Measurements from ENCODE around the gene KRTAP19-1.
A peak's percentile ranks its signal among the peaks of the same experiment; 100 is the strongest.

The KRTAP19-1 gene

DNA sequence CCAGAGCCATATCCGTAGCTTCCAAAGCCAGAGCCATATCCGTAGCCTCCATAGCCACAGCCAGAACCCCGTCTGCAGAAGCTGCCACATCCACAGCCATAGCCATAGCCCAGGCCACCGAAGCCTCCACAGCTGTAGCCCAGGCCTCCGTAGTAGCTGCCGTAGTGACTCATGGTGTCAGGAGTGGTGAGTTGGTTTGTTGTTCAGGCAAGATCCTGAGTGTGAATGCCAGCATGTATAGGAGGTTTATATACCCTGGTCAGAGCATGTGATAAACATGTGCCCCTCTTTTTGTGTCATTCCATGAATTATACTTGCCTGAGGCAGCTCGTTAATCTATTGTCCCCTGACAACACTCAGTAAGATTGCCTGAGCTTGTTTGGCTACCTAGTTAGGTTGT, at the start of gene KRTAP19-1:
Gene KRTAP19-1 (minus strand): TSS at position 223 of the 400 bp plus-strand sequence. CDS start 50 bp downstream, at position 173.
- DNase-seq = no peak

DNA sequence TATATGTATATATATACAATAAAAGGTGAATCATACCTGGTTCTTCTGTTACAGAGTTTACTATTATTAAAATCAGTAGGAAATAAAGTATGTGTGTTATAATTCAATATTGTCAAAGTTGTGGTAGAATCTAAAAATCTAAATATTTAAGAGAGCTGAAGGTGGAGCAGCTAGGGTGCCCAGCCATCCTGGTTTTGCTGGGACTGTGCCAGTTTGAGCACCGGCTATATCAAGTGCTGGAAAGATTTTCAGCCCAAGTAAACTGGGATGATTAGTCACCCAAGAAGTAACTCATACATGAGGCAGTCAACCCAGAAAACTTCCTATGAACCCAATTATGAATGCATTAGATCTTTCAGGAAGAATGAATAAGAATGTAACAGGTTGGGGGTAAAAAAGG, 38.7 kb upstream of the KRTAP19-1 start:
- no peak for DNase-seq

DNA sequence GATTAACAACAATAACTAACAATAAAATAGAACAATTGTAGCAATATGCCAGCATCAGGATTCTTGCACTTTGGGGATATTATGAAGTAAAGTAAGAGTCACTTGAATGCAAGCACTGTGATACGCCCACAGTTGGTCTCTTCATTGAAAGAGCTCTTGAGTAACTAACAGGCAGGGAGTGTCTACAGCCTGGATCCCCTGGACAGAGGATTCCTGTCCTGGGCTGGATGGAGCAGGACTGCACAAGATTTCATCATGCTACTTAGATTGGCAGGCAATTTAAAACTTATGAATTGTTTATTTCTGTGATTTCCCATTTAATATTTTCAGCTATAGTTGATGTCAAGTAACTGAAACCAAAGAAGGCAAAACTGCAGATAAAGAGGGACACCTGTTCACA, 35.5 kb upstream of the KRTAP19-1 start:
- DNase-seq = no peak

DNA sequence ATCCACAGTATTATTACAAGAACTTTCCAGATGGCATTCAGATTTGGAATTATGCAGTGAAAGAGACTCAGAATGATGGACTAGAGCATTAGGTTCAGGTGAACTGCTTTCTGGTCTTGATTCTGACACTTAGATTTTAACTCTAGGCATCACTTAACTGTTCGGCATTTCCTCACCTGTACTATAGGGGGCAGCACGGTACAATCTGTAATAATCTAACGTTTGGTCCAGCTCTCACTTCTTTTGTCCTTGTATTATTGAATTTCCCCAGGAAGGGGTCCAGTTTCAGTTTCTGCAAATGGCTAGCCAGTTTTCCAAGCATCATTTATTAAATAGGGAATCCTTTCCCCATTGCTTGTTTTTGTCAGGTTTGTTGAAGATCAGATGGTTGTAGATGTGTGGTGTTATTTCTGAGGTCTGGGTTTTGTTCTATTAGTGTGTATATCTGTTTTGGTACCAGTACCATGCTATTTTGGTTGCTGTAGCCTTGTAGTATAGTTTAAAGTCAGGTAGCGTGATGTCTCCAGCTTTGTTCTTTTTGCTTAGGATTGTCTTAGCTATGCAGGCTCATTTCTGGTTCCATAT, 25.5 kb upstream of the KRTAP19-1 start:
- peak; percentile 11 for DNase-seq

DNA sequence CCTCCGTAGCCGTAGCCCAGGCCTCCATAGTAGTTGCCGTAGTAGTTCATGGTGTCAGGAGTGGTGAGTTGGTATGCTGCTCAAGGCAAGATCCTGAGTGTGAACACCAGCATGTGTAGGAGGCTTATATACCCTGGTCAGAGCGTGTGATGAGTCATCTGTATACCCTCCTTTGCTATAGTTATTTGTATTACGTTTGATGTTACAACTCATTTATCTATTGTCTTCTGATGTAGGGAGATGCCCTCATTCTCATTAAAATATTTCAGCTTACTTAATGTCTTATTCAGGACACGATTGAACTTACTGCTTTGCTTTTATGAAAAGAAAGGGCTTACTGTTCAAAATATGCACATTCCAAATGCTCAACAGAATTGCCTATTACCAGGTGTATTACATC, 21.9 kb upstream of the KRTAP19-1 start, which contains the start of gene KRTAP19-5:
Gene KRTAP19-5 (minus strand): TSS at position 101 of the 400 bp plus-strand sequence. CDS start 51 bp downstream, at position 50.
- DNase-seq = no peak

DNA sequence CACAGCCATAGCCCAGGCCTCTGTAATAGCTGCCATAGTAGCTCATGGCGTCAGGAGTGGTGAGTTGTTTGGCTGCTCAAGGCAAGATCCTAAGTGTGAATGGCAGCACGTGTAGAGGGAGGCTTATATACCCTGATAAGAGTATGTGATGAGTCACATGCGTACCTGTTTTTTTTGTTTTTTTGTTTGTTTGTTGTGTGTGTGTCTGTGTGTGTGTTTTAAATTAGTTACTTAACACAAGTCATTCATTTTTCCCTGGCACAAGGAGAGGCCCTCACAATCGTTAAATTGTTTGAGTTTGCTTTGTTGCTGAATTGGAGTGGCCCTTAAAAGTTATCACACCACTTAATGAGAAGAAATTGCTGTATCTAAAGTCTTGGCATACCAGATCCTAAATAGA, 16.9 kb upstream of the KRTAP19-1 start, which contains the start of gene KRTAP19-4:
Gene KRTAP19-4 (minus strand): TSS at position 101 of the 400 bp plus-strand sequence. CDS start 55 bp downstream, at position 46.
- no peak for DNase-seq

DNA sequence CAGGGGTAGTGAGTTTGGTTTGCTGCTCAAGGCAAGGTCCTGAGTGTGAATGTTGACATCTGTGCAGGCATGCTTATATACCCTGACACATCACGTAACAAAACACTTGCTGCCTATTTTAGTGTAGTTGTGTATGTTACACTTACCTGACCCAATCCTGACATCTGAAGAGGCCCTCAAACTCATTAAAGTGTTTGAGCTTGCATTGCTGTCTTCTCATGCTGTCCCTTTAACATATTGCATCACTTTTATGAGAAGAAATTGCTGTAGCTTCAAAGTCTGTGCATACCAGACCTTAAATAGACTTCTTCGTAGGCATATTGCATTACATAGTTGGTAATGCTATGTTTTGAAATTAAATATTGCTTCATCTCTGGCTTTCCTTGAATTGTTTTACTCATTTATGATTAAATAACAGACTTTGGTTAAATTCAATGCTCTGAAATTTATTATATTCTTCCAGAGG, 11.8 kb upstream of the KRTAP19-1 start, which contains the start of gene KRTAP19-3:
Gene KRTAP19-3 (minus strand): TSS at position 51 of the 466 bp plus-strand sequence. CDS start 56 bp downstream, outside the sequence.
- DNase-seq = no peak

DNA sequence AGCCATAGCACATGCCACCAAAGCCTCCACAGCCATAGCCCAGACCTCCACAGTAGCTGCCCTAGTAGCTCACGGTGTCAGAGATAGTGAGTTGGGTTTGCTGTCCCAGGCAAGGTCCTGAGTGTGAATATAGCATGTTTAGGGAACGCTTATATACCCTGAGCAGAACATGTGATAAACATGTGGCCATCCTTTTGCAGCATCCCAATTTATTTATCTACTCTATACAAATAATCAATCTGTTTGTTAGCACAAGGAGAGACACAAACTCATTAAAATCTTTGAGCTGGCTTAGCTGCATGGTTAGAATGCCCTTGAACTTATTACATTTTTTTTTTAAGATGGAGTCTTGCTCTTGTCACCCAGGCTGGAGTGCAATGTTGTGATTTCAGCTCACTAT, 7.2 kb upstream of the KRTAP19-1 start, which contains the start of gene KRTAP19-2:
Gene KRTAP19-2 (minus strand): TSS at position 101 of the 400 bp plus-strand sequence. CDS start 88 bp downstream, at position 13.
- DNase-seq = no peak

DNA sequence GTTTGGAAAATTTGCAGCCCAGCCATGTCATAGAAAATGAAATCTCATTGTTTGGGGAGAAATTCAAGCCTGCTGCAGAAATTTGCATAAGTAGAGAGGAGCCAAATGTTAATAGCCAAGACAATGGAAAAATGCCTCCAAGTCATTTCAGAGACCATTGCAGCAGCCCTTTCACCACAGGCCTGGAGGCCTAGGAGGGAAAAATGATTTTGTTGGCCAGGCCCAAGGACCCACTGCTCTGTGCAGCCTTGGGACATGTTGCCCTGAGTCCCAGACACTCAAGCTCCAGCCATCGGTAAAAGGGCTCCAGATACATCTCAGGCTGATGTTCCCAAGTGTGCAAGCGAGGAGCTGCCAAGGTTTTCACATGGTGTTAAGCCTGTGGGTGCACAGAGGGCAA, 6.0 kb upstream of the KRTAP19-1 start:
- no peak for DNase-seq

DNA sequence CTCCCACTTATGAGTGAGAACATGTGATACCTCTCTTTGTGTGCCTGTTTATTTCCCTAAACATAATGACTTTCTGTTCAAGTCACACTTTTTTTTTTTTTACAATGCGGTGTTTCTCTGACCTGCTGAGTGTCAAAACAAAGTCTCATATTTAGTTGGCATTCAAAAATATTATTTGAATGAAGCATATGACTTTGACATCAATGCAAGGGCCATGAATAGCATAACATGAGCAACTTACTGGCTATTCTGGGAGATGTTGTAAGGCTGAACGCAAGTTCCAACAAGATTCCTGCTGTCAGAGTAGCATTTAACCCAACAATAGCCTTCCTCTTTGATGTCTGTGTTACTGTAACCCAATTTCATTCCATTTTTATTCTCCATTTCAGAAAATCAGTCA, 2.0 kb upstream of the KRTAP19-1 start:
- no peak for DNase-seq

DNA sequence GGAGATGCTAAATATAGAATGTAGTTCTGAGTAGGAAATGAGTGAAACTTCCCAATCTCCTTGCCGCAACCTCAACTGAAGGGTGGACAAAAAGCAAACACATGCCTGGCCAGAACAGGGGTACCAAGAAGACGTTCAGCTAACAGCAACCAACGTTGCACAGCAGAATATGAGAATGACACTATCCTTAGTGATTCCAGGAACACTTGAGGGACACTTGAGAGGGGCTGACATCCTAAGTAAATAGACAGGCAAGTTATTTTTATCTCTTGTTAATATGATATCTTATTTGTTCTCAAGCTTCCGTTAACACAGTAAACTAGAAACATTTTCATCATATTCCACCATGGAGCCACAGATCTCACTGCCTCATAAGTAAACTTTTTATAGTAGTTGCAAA, 908 bp downstream of the KRTAP19-1 start:
- no peak for DNase-seq

DNA sequence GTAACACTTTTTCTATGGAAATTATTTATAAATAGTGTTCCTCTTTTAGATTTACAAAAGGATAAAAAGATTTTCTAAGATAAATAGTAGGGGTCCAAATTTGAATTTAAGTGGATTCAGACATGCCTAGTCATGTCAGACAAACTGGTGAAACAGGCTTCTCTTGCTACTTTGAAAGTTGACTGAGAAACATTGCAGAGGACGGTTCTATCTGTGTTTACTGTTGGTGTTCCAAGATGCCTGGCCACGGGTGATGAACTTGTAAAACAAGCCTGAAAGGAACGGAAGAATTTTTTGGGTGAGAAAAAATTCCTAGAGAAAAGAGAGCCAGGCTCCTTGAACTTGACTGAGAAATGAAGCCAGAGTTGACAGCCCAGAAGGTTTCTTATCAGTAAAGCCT, 2.2 kb downstream of the KRTAP19-1 start:
- peak; percentile 64 for DNase-seq

DNA sequence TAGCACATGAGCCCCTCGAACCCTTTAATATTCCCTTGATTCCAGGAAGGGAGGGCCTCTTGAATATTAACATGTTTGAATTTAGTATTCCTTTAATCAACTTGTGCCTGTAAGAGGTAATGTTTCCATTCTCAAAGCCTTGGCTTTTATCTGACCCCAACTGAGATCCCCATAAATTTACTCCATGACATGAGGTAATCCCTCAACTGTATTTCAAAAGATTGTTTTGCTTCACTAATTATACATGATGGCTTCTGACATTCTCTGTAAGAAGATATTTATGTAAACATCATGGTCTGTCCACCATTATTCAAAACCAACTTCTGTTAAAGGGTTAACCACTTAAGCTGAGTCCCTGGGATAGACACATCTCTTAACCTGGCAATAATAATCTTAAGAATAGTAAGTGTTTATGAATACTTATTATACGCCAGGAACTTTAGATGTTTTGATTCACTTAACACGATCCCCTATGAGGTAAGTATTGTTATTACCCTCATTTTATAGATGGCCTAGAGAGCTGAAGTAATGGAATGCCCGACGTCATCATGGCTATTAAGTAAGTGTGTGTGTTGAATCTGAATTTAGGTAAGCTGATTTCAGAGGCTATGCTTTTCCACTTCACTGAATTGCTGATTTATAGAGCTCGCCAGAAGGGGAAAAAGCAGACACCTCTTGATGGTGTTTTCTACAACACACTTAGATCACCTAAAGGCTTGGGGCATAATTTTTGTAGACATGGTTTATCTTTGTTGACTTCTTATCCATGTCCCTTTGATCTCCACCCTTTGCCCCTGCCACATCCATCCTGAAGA, 11.1 kb downstream of the KRTAP19-1 start:
- DNase-seq = no peak

DNA sequence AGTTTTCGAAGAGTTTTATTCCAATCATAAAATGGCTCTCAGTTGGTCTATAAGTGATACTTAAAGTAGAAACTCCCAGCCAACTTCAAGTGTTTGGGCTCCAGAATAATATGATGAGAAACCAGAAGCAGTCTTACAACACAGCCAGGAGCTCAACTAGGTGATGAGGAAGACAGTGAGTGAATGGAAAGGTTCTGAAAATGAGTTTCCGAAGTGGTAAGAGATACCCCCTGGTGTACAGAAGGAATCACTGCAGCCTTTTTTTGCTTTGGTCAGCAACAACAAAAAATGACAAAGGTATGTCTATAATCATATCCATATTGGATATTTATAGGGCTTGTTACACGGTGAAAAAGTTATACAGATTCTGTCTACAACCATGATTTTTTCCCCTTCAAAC, 16.5 kb downstream of the KRTAP19-1 start:
- peak; percentile 36 for DNase-seq

DNA sequence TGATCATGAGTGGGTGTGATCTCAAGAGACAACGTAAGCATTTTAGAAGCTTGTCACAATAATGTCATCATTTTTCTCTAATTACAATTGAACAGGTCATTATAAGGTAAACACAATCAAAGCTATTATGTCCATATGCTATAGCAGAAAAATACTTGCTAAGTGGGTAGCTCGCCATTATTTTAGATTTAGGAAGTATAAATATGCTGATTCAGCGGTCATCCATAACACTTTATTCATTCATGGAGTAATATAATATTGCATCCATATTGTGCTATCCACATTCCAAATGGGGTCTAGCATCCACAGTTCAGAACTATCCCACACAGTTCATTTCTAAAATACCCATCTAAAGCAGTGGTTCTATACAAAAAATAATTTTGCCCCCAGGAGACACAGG, 31.7 kb downstream of the KRTAP19-1 start:
- DNase-seq = no peak

DNA sequence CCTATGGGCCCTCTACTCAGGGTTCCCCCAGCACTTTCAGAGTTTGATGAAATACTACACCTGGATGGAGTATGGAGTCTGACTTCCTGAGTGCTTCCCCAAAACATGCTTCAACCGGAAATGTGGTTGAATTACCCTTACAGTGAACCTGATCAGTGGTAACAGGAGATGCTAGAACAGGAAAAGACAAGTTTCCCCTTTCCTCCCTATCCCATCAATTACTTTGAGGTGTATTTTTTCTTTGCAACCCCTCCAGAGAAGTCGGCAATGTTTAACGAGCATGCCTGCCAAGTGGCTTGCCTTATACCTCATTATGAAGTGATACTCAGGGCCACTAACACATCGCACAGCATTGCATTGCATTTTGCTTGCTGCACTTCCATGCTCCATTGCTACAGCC, 33.1 kb downstream of the KRTAP19-1 start:
- no peak for DNase-seq

DNA sequence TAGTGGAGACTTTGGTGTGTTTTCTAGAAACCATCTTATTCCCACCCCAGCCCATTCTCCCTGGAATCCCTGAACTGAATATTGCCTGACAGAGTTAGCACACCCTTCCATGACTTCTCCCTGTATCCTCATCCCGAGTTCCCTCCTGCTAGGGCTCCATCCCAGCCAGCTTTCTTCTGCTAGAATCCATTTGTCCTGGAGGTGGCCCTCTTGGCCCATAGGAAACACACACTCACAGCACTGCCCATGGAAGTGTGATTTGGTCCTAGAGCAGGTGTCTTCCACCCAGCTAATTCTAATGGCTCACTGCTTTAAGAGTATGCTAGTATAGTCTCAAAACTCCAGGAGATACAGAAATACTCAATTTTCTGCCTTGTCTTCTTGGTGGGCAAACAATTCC, 36.0 kb downstream of the KRTAP19-1 start:
- no peak for DNase-seq

DNA sequence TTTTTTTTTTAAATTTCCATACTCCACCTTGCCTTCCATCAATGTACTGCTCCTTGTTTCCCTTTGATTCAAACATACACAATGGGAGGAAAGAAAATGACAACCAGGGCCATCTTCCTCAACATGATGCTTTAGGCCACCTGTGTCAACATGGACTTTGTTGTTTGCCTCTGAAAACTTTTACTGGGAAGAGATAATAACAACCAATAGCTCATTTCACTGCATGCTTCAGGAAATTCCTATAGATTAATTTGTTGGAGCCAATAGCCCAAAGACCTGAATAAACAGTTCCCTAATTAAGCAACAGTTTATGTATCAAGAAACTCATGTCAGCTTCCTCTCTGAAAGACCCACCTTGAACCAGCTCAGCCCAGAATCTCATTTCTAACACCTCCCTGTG, 36.9 kb downstream of the KRTAP19-1 start:
- DNase-seq = no peak

DNA sequence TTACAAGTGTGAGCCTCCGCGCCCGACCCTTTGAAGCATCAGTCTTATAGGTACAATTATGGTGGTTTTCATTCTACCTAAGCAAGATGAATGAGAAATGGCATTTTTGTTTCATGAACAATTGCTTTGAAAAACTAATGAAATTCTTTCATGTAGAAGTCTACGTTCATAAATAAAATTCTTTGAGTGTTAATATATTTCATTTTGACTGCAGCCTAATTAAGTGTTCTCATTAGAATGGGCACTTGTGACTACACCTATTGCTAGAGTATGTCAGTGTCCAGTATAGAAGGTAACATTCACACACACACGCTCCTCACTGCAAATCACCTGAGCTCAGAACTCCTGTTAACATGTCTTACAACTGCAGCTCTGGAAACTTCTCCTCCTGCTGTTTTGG, 40.2 kb downstream of the KRTAP19-1 start, which contains the start of gene KRTAP15-1:
Gene KRTAP15-1 (plus strand): TSS at position 301 of the 400 bp plus-strand sequence. CDS start 53 bp downstream, at position 354.
- DNase-seq = no peak

DNA sequence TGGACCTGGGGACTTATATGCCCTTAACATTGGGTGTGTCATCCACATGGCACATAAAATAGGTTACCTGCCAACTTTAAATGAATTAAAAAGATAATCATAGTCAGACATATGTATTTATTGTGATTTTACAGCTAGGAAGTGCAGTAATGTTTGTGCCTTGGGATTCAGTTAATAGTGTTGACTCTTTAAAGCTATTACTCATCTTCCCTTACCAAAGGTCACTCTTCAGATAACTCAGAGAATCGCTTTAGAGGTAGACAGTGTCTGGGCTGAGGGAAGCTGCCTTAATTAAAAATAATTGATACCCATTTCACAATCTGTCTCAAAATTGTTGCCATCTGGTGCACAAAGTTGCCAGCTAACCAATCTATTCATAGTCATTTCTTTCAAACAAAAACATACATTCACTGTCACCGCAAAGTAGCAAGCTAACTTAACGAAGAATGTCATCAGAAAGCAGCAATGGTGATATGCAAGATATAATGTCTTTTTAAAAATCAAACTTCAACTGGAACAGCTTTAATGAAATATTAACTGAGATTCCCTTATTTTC, 43.1 kb downstream of the KRTAP19-1 start:
- DNase-seq = no peak

DNA sequence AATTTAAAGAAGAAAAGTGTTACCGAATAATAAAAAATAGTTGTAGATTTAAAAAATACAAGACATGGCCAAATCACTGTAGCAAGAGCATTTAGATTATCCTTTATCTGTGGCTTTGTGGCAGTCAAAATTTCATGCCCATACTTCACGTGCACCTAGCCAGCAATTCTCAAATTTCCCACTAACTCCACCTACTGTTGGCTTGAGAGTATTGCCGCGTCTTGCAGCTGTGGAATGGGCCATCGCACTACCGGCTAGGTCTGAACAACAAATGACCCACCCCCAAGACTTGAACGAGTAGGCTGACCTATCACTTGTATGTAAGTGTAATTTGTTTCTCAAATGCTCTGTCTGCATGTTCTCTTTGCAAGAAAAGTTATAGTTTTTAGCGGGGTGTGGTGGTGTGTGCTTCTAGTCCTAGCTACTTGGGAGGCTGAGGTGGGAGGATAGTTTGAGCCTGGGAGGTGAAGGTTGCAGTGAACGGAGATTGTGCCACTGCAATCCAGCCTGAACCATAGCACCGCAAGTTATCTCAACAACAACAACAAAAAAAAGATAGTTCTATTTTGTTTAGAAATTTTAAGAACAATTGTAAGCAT, 46.0 kb downstream of the KRTAP19-1 start:
- peak; percentile 63 for DNase-seq

DNA sequence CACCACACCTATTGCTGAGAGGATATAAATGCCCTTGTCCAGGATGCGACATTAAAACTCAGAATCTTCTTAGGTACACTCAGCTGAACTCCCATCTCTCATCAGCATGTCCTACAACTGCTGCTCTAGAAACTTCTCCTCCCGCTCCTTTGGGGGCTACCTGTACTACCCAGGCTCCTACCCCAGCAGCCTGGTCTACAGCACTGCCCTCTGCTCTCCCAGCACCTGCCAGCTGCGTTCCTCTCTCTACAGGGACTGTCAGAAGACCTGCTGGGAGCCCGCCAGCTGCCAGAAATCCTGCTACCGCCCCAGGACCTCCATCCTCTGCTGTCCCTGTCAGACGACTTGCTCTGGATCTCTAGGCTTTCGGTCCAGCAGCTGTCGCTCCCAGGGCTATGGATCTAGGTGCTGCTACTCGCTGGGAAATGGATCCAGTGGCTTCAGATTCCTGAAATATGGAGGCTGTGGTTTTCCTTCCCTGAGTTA, 50.0 kb downstream of the KRTAP19-1 start, which contains the start of gene KRTAP13-4:
Gene KRTAP13-4 (plus strand): TSS at position 51 of the 486 bp plus-strand sequence. CDS start 56 bp downstream, at position 107.
- DNase-seq = no peak
